ENCODE measurements around the gene ARHGAP24. TPM values are rescaled to one million over a fixed set of nuclear protein-coding genes. Genes with fewer than 3 reads are reported as not detected.
"Not testable (repeated sequence)": the region's sequence is repeated elsewhere in the genome, so short reads cannot be mapped to it uniquely, and the experiment has no call there.

The ARHGAP24 gene
- total RNA-seq, 1 donor from 2014 or later, result 40.3 TPM

DNA sequence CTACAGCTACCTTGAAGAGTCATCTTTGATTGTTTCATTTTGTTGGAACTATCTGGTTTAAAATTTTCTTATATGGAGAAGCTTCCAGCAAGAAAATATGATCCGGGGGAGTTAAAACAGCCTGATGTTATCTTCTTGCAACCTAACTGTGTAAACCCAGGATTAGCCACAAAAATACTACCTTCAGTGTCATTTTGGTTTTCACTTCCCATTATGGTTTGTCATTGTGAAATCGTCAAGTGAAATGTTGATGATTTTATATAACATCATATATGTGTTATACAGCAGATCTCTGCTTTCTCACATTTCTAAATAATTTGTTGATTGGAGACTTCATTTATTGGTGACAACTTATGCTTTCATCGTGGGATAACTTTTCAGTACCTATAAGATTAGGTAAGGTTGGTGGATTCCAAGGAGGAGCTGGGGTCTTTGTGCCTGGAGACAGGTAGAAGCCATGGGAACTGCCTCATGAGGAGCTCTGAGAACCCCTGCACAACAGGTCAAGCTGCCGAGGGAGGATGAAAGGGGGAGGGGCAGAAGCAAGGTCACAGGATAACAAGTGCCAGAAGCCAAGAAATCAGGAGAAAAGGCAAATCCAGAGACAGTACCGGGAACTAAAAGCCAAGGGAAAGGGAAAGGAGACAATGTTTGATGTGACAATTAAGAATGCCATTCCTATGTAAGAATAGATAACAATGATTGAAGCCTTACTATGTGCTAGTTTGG lies 7.2 kb downstream of the ARHGAP24 start:
- DNase-seq (ENCODE audit: low read depth in 2 of 2), result no peak

DNA sequence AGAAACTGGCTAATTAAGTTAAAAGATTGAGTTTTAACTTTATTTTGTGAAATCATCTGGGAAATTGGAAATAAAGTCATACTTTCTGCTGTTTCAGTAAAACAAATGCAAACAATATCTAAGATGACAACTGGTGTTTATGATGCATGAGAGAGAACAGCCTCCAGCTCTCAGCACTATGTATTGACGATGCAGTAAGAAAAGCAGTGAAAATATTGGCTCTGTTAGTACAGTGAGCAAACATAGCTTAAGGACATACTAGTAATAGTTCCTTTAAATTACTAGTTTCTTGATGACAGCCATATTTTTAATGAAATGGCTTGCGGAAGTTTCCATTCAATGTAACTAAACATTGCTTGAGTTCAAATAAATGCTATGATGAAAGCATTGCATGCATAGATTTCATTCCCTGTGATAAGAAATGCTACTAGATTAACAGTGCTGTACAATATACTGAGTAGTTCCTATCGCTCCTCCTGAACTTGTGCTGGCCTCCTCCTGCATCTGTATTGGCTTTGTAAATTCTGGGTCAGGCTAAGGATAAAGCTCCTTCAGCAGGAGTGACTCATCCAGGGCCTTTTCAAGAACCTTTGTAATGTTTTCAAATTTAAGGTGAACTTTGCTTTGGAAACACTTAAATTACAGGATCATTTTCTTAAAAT lies 11.6 kb downstream of the ARHGAP24 start:
- no peak for DNase-seq (ENCODE audit: low read depth in 2 of 2)

GRCh38 chr4:85488416-85488815 lies 13.5 kb downstream of the ARHGAP24 start:
- no peak for DNase-seq (ENCODE audit: low read depth in 2 of 2)

GRCh38 chr4:85489273-85489981 lies 14.5 kb downstream of the ARHGAP24 start:
- no peak for DNase-seq (ENCODE audit: low read depth in 2 of 2)

DNA sequence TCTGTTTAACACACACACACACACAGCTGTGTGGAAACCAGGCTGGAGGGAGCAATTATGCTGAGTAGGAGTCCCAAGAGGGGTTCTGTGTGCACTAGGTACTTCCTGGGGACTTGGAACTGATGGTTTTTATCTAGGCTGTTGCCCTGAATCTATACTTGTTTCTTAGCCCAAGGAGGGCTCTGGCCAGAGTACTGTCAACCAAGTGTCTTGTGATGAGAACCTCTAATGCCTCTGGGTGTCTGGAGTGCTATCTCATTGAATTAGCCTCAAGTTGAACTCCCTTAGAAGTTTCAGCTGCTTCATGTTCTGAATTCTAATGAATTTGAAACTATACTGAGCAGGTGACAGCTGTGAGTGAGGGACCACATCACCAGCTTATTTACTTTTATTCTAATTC lies 16.6 kb downstream of the ARHGAP24 start:
- DNase-seq (ENCODE audit: low read depth in 2 of 2), result no peak

DNA sequence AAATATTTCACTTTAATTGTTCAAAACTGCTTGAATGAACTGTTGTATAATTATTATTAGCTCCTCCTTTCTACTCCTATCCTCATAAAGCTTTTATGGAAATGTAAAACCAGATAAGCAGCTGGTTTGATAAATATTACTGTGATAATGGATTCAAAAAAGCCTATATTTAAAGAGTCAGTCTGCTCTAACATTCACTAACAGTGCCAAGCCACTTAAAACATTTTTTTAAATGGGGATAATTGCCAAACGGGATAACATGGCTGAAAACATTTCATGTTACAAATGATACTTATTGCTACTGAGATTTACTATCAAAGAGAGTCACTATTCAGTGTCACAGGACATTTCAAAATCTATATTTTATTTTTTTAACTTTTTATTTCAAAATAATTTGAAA lies 17.4 kb downstream of the ARHGAP24 start:
- DNase-seq (ENCODE audit: low read depth in 2 of 2), result no peak

GRCh38 chr4:85495621-85496020 lies 20.7 kb downstream of the ARHGAP24 start:
- DNase-seq (ENCODE audit: low read depth in 2 of 2), result no peak

GRCh38 chr4:85496126-85496849 lies 21.3 kb downstream of the ARHGAP24 start:
- no peak for DNase-seq (ENCODE audit: low read depth in 2 of 2)

- DNase-seq (ENCODE audit: low read depth in 2 of 2), result peak; percentile 24 to 54
These were observed 22.0 kb downstream of the ARHGAP24 start for GRCh38 chr4:85496933-85497332.

DNA sequence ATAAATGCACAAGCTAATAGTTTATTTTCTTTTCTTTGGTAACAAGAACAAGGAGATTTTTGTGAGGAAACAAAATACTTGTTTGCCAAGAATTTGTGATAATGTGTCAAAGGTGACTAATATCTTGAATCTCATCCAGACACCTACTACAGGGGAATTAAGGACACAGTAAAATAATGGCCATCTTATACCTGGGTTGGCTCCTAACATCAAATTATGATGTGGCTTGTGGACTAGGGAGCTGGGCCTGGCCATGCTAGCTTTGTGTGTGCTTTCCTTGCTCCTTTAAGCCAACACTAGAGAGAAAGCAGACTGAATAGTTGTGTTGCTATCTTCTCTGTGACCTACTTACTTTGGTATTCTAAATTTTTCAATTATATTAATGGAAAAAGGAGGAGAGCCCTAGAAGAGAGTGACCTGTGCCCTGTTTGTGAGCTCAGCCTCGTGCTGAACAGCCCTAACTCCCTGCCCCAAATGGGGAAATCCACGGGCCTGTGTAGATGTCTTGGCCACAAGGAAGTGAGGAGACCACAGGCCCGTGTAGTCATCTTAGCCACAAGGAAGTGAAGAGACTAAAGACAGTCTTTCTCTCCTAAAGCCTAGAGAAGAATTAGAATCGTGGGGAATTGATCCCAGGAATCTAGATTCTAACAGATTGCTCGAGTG lies 23.3 kb downstream of the ARHGAP24 start:
- no peak for DNase-seq (ENCODE audit: low read depth in 2 of 2)

DNA sequence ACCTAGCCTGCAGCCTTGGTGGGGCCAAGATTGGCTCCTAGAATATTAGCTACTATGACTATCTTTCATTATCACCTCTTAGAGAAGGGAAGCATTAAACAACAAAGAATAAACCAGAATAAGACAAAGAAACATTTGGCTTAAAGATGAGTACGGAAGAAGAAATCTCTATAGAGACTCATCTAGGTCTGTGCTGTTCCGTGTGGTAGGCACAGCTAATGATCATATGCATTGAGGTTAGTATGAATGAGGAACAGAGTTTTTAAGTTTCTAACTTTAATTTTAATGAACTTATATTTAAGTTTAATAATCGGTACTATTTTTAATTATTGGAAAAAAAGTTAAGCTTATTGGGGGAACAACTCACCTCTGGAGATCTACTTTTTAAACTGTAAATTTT lies 24.6 kb downstream of the ARHGAP24 start:
- no peak for DNase-seq (ENCODE audit: low read depth in 2 of 2)

DNA sequence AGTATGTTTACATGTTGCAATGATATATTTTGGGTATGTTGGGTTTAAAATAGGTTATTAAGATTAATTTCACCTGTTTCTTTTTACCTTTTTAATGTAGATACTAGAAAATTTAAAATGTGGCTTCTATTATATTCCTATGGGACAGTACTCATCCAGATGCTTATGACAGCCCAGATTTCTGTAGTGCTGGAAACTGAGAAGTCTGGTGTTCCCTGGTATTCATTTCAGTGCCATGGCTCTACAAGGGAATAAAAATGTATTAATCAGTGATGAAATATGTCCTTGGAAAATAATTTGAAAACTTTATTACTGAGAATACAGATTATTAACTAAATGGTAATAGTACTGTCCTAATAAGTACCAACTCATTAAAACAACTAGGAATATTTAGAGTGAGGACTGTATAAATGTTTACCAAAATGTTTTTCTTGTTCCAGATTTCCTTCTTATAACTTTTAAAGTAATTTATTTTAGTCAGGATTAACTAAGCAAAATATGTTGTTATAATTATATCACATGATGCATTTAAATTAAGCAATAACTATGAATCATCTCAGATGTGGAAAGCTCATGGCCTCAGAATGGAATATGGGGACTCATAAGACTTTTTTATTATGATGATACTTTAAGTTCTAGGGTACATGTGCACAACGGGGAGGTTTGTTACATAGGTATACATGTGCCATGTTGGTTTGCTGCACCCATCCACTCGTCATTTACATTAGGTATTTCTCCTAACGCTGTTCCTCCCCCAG lies 25.3 kb downstream of the ARHGAP24 start:
- DNase-seq (ENCODE audit: low read depth in 2 of 2), result no peak

GRCh38 chr4:85501145-85501544 lies 26.2 kb downstream of the ARHGAP24 start:
- not testable (repeated sequence) for DNase-seq (ENCODE audit: low read depth in 2 of 2)

GRCh38 chr4:85508654-85509053 lies 33.7 kb downstream of the ARHGAP24 start:
- no peak for DNase-seq (ENCODE audit: low read depth in 2 of 2)

DNA sequence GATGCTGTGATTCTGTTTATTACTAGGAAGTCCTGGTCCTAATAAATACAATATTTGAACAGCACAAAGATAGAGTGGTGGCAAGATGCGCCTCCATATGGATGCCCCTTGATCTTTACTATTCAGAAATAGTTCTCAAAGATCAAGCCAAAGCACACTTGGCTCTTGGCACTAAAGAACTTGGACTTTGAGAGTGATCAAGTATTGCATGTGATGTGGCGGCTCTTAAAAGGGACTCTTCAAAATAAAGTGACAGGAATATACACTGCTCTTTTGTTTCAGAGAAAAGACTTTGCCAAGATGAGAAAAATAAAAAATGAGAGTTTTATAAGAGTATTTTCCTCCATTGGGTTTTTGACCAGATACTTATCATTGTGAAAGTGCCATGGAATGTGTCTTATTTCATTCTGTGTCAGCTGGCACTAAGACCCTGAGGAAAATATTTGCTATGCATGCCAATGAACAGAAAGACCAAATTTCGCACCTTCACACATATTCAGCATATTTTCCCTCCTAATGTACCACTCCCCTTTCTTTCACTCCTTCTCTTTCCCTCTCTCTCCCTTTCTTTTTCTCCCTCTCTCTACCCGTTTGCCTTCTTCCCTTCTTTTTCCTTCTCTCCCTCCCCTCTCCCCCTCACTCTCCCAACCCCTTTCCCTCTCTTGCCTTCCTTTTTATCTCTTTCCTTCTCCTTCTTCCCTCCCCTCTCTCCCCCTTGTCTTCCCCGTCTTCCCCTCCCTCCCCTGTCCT lies 35.1 kb downstream of the ARHGAP24 start:
- no peak for DNase-seq (ENCODE audit: low read depth in 2 of 2)

DNA sequence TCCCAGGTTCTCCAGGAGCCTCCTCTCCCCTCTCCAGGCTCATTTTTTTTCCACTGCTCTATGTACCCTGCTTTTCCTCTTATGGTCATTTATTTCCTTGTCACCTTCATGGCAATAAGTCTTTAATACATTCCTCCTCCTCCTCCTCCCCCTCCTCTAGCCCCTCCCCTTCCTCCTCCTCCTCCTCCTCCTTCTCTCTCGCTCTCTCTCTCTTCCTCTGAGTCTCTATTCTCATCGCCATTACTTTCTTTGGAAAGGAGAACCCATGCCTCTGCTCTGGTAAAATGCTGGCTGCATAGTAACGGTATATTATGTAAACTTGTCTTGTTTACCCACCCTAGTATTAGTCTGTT lies 35.7 kb downstream of the ARHGAP24 start:
- no peak for DNase-seq (ENCODE audit: low read depth in 2 of 2)

- DNase-seq (ENCODE audit: low read depth in 2 of 2), result no peak
These were observed 37.7 kb downstream of the ARHGAP24 start for GRCh38 chr4:85512446-85513205.

GRCh38 chr4:85514117-85514516 lies 39.2 kb downstream of the ARHGAP24 start:
- no peak for DNase-seq (ENCODE audit: low read depth in 2 of 2)

DNA sequence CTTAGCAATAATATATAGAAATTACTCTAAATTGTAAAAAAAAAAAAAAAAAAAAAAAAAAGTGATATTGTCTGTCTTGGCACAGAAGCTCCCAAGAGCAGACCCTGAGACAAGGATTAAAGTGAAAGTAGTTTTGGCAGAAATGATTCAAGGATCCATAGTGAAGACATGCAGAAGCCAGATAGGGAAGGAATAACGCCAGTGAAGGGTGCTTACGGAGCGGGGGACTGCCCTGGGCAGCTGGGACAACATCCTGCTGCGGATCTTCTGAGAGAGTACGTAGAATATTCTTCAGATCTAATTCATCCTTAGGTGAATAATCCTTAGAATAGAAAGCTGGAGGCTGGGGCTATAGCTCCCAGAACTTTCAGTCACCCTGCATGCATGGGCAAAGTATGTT lies 39.8 kb downstream of the ARHGAP24 start:
- no peak for DNase-seq (ENCODE audit: low read depth in 2 of 2)

All from dermis microvascular lymphatic vessel endothelial cell (primary cell).